SK-N-SH treated with all-trans-retinoic acid at 6 μM for 48 hours (cell line): ENCODE data around the gene DENND1A.

ENCODE experiments used
- ATAC-seq: fragments of 200-7000 bp; cut with Tn5 transposase; 3 replicates; pipeline ENCODE4 v1.9.1; 2020; ENCODE audit warnings: mild to moderate bottlenecking, moderate library complexity
- ARNTL ChIP-seq: fragments of 450-650 bp; formaldehyde crosslinking; IDR thresholded peaks from 2 replicates; pipeline ENCODE4 v1.5.0; 2020; ENCODE audit warnings: low read depth, mild to moderate bottlenecking, moderate library complexity, borderline replicate concordance
- BACH2 ChIP-seq: fragments of 250-450 bp; sonication (Bioruptor Pico); IDR thresholded peaks from 2 replicates; pipeline ENCODE4 v1.9.0; 2021; ENCODE audit warnings: mild to moderate bottlenecking, borderline replicate concordance
- CSDC2 ChIP-seq: fragments of 250-450 bp; sonication (Bioruptor Pico); IDR thresholded peaks from 2 replicates; pipeline ENCODE4 v1.5.0; 2020; ENCODE audit warnings: mild to moderate bottlenecking, moderate library complexity
- CSRNP3 ChIP-seq: fragments of 250-450 bp; sonication (Bioruptor Pico); IDR thresholded peaks from 2 replicates; pipeline ENCODE4 v1.5.1; 2021; ENCODE audit warnings: mild to moderate bottlenecking, moderate library complexity
- ESRRG ChIP-seq: fragments of 250-450 bp; sonication (Bioruptor Pico); IDR thresholded peaks from 2 replicates; pipeline ENCODE4 v1.6.1; 2021; ENCODE audit warnings: mild to moderate bottlenecking
- GLIS3 ChIP-seq: fragments of 250-450 bp; sonication (Bioruptor Pico); IDR thresholded peaks from 2 replicates; pipeline ENCODE4 v1.5.0; 2020; ENCODE audit warnings: mild to moderate bottlenecking, moderate library complexity
- ISL1 ChIP-seq: fragments of 250-450 bp; sonication (Bioruptor Pico); IDR thresholded peaks from 2 replicates; pipeline ENCODE4 v2.1.2; 2022; ENCODE audit warnings: mild to moderate bottlenecking, moderate library complexity
- OSR1 ChIP-seq: fragments of 250-450 bp; sonication (Bioruptor Pico); IDR thresholded peaks from 2 replicates; pipeline ENCODE4 v1.8.0; 2022; ENCODE audit warnings: moderate library complexity, mild to moderate bottlenecking, inconsistent platforms
- PPARA ChIP-seq: fragments of 250-450 bp; sonication (Bioruptor Pico); IDR thresholded peaks from 2 replicates; pipeline ENCODE4 v1.5.0; 2020; ENCODE audit warnings: mild to moderate bottlenecking, borderline replicate concordance
- RARB ChIP-seq: fragments of 250-450 bp; sonication (Bioruptor Pico); IDR thresholded peaks from 2 replicates; pipeline ENCODE4 v1.8.0; 2021; ENCODE audit warnings: mild to moderate bottlenecking, moderate library complexity
- SNAI2 ChIP-seq: fragments of 250-450 bp; sonication (Bioruptor Pico); IDR thresholded peaks from 2 replicates; pipeline ENCODE4 v1.5.0; 2020; ENCODE audit warnings: mild to moderate bottlenecking, moderate library complexity
- TCF4 ChIP-seq: fragments of 250-450 bp; sonication (Bioruptor Pico); IDR thresholded peaks from 2 replicates; pipeline ENCODE4 v1.8.0; 2021; ENCODE audit warnings: mild to moderate bottlenecking, moderate library complexity, borderline replicate concordance
- TOX ChIP-seq: fragments of 250-450 bp; sonication (Bioruptor Pico); IDR thresholded peaks from 2 replicates; pipeline ENCODE4 v1.8.0; 2021; ENCODE audit warnings: mild to moderate bottlenecking, moderate library complexity, borderline replicate concordance
- TSHZ2 ChIP-seq: fragments of 250-450 bp; sonication (Bioruptor Pico); IDR thresholded peaks from 2 replicates; pipeline ENCODE4 v1.5.0; 2020; ENCODE audit warnings: mild to moderate bottlenecking, moderate library complexity
- ZC3H10 ChIP-seq: fragments of 250-450 bp; sonication (Bioruptor Pico); IDR thresholded peaks from 2 replicates; pipeline ENCODE4 v1.5.1; 2021; ENCODE audit warnings: mild to moderate bottlenecking, moderate library complexity
- ZFP3 ChIP-seq: fragments of 250-450 bp; sonication (Bioruptor Pico); IDR thresholded peaks from 2 replicates; pipeline ENCODE4 v1.5.0; 2020; ENCODE audit warnings: mild to moderate bottlenecking, moderate library complexity
- ZNF565 ChIP-seq: fragments of 450-650 bp; formaldehyde crosslinking; conservative IDR thresholded peaks from 2 replicates; pipeline ENCODE4 v1.5.0; 2020; ENCODE audit warnings: low read depth, mild to moderate bottlenecking, moderate library complexity
- ZNF8 ChIP-seq: fragments of 450-650 bp; formaldehyde crosslinking; IDR thresholded peaks from 2 replicates; pipeline ENCODE4 v1.5.0; 2020; ENCODE audit warnings: mild to moderate bottlenecking, moderate library complexity
- TF ChIP-seq, protein P1 (sequence below): fragments of 250-450 bp; sonication (Bioruptor Pico); IDR thresholded peaks from 2 replicates; pipeline ENCODE4 v1.8.0; 2021; ENCODE audit warnings: low read depth, mild to moderate bottlenecking, moderate library complexity, borderline replicate concordance
- TF ChIP-seq, protein P2 (sequence below): fragments of 250-450 bp; sonication (Bioruptor Pico); IDR thresholded peaks from 2 replicates; pipeline ENCODE4 v1.8.0; 2020; ENCODE audit warnings: mild to moderate bottlenecking, moderate library complexity, borderline replicate concordance

DENND1A gene

GRCh38 chr9:123607479-123607878 is 322.4 kb downstream of the DENND1A start (continued):
- TF ChIP-seq CSRNP3 (CRISPR knock-in tag) (no peak), CSDC2 (CRISPR knock-in tag) (no peak), ZNF8 (CRISPR knock-in tag) (no peak), ARNTL (no peak)
- TF ChIP-seq, all 23 proteins: peak for 0

- TF ChIP-seq CSRNP3 (CRISPR knock-in tag) (no peak), TCF4 (CRISPR knock-in tag) (no peak), ZC3H10 (CRISPR knock-in tag) (no peak), ISL1 (no peak), RARB (CRISPR knock-in tag) (no peak), ESRRG (no peak), ARNTL (no peak)
- TF ChIP-seq, all 23 proteins: peak for 0
- ATAC-seq, result no peak
These were observed 323.8 kb downstream of the DENND1A start for GRCh38 chr9:123606141-123606540.

GRCh38 chr9:123605286-123605685 is 324.6 kb downstream of the DENND1A start:
- no peak for ATAC-seq
- TF ChIP-seq SNAI2 (CRISPR knock-in tag) (no peak), OSR1 (CRISPR knock-in tag) (no peak), ZNF565 (CRISPR knock-in tag) (no peak)
- TF ChIP-seq, all 23 proteins: peak for 0

DNA sequence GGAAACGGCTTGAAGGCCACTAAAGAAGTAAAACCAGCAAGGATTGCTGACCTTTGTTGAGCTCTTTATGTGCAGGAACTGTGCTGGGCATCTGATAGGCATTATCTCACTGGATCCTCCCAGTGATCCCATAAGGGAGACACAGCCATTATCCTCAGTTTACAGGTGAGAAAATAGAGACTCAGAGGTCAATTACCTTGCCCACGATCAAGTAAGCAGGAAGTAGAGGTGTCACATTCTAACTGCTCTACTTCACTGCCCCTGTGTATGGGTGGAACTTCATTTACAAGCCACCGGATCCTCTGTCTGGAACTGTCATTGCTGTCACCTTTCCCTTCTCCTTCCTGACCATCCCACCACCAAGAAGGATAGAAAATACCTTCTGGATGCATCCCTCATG is 325.1 kb downstream of the DENND1A start:
- no peak for ATAC-seq
- TF ChIP-seq GLIS3 (no peak), TSHZ2 (CRISPR knock-in tag) (no peak), PPARA (CRISPR knock-in tag) (no peak), ZNF565 (CRISPR knock-in tag) (no peak), RARB (CRISPR knock-in tag) (no peak), ZFP3 (CRISPR knock-in tag) (no peak), CSDC2 (CRISPR knock-in tag) (no peak), TOX (CRISPR knock-in tag) (no peak), ZNF8 (CRISPR knock-in tag) (no peak), BACH2 (CRISPR knock-in tag) (no peak)
- TF ChIP-seq, protein P1, sequence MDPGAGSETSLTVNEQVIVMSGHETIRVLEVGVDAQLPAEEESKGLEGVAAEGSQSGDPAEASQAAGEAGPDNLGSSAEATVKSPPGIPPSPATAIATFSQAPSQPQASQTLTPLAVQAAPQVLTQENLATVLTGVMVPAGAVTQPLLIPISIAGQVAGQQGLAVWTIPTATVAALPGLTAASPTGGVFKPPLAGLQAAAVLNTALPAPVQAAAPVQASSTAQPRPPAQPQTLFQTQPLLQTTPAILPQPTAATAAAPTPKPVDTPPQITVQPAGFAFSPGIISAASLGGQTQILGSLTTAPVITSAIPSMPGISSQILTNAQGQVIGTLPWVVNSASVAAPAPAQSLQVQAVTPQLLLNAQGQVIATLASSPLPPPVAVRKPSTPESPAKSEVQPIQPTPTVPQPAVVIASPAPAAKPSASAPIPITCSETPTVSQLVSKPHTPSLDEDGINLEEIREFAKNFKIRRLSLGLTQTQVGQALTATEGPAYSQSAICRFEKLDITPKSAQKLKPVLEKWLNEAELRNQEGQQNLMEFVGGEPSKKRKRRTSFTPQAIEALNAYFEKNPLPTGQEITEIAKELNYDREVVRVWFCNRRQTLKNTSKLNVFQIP (CRISPR knock-in tag), result no peak
- TF ChIP-seq, protein P2, sequence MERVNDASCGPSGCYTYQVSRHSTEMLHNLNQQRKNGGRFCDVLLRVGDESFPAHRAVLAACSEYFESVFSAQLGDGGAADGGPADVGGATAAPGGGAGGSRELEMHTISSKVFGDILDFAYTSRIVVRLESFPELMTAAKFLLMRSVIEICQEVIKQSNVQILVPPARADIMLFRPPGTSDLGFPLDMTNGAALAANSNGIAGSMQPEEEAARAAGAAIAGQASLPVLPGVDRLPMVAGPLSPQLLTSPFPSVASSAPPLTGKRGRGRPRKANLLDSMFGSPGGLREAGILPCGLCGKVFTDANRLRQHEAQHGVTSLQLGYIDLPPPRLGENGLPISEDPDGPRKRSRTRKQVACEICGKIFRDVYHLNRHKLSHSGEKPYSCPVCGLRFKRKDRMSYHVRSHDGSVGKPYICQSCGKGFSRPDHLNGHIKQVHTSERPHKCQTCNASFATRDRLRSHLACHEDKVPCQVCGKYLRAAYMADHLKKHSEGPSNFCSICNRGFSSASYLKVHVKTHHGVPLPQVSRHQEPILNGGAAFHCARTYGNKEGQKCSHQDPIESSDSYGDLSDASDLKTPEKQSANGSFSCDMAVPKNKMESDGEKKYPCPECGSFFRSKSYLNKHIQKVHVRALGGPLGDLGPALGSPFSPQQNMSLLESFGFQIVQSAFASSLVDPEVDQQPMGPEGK (CRISPR knock-in tag), result no peak
